ENCODE measurements around the gene HEY2. TPM values are rescaled to one million over a fixed set of nuclear protein-coding genes. Genes with fewer than 3 reads are reported as not detected.

Gene HEY2
- total and polyA plus RNA-seq, 2 of the 8 experiments (the other 6 are each of a cell fraction or from before 2014, with no cell fraction given), result 9.1 to 16.2 TPM

DNA sequence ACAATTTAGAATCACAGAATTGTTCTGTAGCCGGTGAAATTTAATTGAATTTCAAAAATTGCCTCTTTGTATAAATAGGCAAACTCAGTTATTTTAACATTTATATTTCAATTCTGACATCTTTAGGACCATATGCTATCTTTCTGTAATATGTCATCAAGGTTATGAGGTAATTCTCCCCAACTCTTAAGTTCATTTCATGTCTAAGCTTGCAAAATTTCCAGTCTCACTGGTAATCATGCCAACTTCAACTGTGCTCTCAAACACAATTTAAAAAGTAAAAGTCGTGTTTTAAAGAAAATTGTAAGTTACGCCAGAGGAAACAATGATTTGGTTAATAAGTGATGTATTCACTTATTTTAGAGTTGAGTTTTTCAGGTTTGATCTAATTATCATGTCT lies 42.7 kb downstream of the HEY2 start:
- Histone ChIP-seq H2AFZ (ENCODE audit: low read length) (no peak overlapping the region), H3K79me2 (ENCODE audit: control insufficient read depth in 1 of 2, insufficient read depth in 2 of 2, low read length in 2 of 2) (0 out of 4 replicates have a peak, but pooled peaks cover 0 to 5% of the 10 kb centered on the region in 2 experiments), H4K20me1 (replicated peaks in 1 of 2; ENCODE audit: control insufficient read depth in 1 of 2, insufficient read depth in 2 of 2, low read length in 2 of 2) (no peaks in the 10 kb centered on the region), H3K27me3 (replicated peaks in 1 of 4; ENCODE audit: control insufficient read depth in 3 of 4, extremely low read depth in 1 of 4, insufficient read depth in 3 of 4, low read length in 3 of 4) (no peaks in the 10 kb centered on the region; a peak in 1 of 7 replicates), H2BK15ac (ENCODE audit: low read length) (no peak overlapping the region), H3K14ac (ENCODE audit: insufficient read length) (no peak overlapping the region), H3K18ac (ENCODE audit: extremely low read depth, low read length) (no peak overlapping the region), H3K56ac (replicated peaks; ENCODE audit: insufficient read length, low read depth, low read length) (no peak overlapping the region), H2BK120ac (replicated peaks; ENCODE audit: low read depth, low read length) (no peak overlapping the region), H3K23me2 (ENCODE audit: low read depth, low read length) (peaks cover 11% of the 10 kb centered on the region), H2AK5ac (ENCODE audit: low read depth, low read length) (no peak overlapping the region), H3K23ac (ENCODE audit: insufficient read length) (no peak overlapping the region), H2BK12ac (ENCODE audit: low read depth, low read length) (no peak overlapping the region), H3K4me1 (replicated peaks in 1 of 4; ENCODE audit: control insufficient read depth in 3 of 4, insufficient read depth in 4 of 4, low read length in 3 of 4) (peaks cover 2 to 10% (median 4%) of the 10 kb centered on the region in 4 experiments; a peak in 4 of 7 replicates), H3K4me3 (ENCODE audit: extremely low read depth in 1 of 4, insufficient read depth in 2 of 4, low read depth in 3 of 4, low read length in 4 of 4) (peak overlapping the region in 1 of 4 experiments; percentile 75; a peak in 1 of 8 replicates), H2BK20ac (ENCODE audit: low read length) (no peak overlapping the region), H4K5ac (ENCODE audit: insufficient read length, low read depth, low read length) (no peak overlapping the region), H4K91ac (replicated peaks; ENCODE audit: insufficient read length, low read length) (no peak overlapping the region), H3K27ac (ENCODE audit: low read depth, low read length) (no peak overlapping the region), H3K4me2 (ENCODE audit: insufficient read depth in 1 of 2, low read depth in 2 of 2, low read length in 2 of 2) (no peak overlapping the region; a peak in 1 of 4 replicates), H3K4ac (replicated peaks; ENCODE audit: insufficient read length, low read depth, low read length) (no peak overlapping the region), H3K9me3 (ENCODE audit: insufficient read depth in 2 of 2, low read depth in 1 of 2, low read length in 1 of 2) (no peaks in the 10 kb centered on the region), H2BK5ac (ENCODE audit: low read depth, low read length) (no peak overlapping the region), H3K36me3 (ENCODE audit: control insufficient read depth in 2 of 4, insufficient read depth in 4 of 4, low read length in 3 of 4) (no peaks in the 10 kb centered on the region), H3K9ac (replicated peaks in 1 of 4; ENCODE audit: extremely low read depth in 1 of 4, low read depth in 3 of 4, low read length in 3 of 4) (no peak overlapping the region), H3K79me1 (ENCODE audit: low read depth, low read length) (no peaks in the 10 kb centered on the region), H4K8ac (ENCODE audit: extremely low read depth, insufficient read depth, low read length) (no peak overlapping the region)
- CTCF ChIA-PET (ENCODE audit: partially characterized antibody), result interaction anchor here (0.8 to 6.2 kb wide), 22 partner anchors 9 to 491 kb away, joined by 3 to 77 read pairs (median 6); partner anchors contain the start of gene HINT3
- TF ChIP-seq HDAC6 (IDR thresholded peaks at IDR 0.05; ENCODE audit: low read depth, low read length), result no peak
- TF ChIP-seq BACH1 (IDR thresholded peaks at IDR 0.05; ENCODE audit: low read length), result no peak
- no peak for TF ChIP-seq SP4 (IDR thresholded peaks at IDR 0.05; ENCODE audit: low read length)
- TF ChIP-seq POLR2AphosphoS5 (IDR thresholded peaks at IDR 0.05; ENCODE audit: low read depth, low read length), result no peak
- TF ChIP-seq CTBP2 (IDR thresholded peaks at IDR 0.05; ENCODE audit: borderline replicate concordance, insufficient read depth, insufficient read length, low read length), result no peak
- no peak for TF ChIP-seq BCL11A (IDR thresholded peaks at IDR 0.05; ENCODE audit: low read depth in 2 of 2, low read length in 2 of 2)
- no peak for TF ChIP-seq SIRT6 (IDR thresholded peaks at IDR 0.05; ENCODE audit: low read length)
- no peak for TF ChIP-seq RNF2 (IDR thresholded peaks at IDR 0.05; ENCODE audit: borderline replicate concordance, low read depth, low read length, missing control alignments, poor library complexity, severe bottlenecking)
- no peak for TF ChIP-seq FOSL1 (IDR thresholded peaks at IDR 0.05; ENCODE audit: insufficient read depth, low read depth, low read length)
- TF ChIP-seq HDAC2 (IDR thresholded peaks at IDR 0.05; ENCODE audit: borderline replicate concordance in 1 of 2, low read depth in 2 of 2, low read length in 2 of 2), result no peak
- TF ChIP-seq CEBPB (IDR thresholded peaks at IDR 0.05; ENCODE audit: low read depth, low read length), result no peak
- 79 to 100% methylated on average over 1 to 3 of the region's 3 CpGs for WGBS, 2 experiments (ENCODE audit: extremely low coverage in 1 of 2, insufficient coverage in 1 of 2, insufficient read length in 1 of 2, insufficient replicate concordance in 2 of 2, low coverage in 1 of 2, low lambda C conversion rate in 2 of 2, missing lambda C conversion rate in 1 of 2)
- DNase-seq (ENCODE audit: low read depth in 1 of 2, low spot score in 2 of 2), result no peak
- POLR2A ChIA-PET (ENCODE audit: partially characterized antibody), result interaction anchor here (0.9 to 1.4 kb wide), 3 partner anchors 13 to 639 kb away, joined by 3 to 5 read pairs (median 4); partner anchors contain the start of gene TPD52L1
- no peak for FAIRE-seq

All from H1 (cell line).